Ascending aorta (tissue), 2 donors: Measurements from ENCODE around the gene TUBB3. TPM values are rescaled to one million over a fixed set of nuclear protein-coding genes. Genes with fewer than 3 reads are reported as not detected.
A peak's percentile ranks its signal among the peaks of the same experiment; 100 is the strongest.
"Not testable (repeated sequence)": the region's sequence is repeated elsewhere in the genome, so short reads cannot be mapped to it uniquely, and the experiment has no call there.

Source experiments
- DNase-seq, 2 donors: peaks; one replicate each; pipeline ENCODE4 v3.0.0-alpha.2; 2019; ENCODE audit warnings: low spot score in 2 of 2
- H3K27ac ChIP-seq, 2 donors: fragments of 200-600 bp; sonication (generic); one replicate each; pipeline ENCODE4 v1.5.1; 2016 to 2017; ENCODE audit warnings: mild to moderate bottlenecking in 1 of 2
- H3K27me3 ChIP-seq: fragments of 200-600 bp; sonication (generic); one replicate; pipeline ENCODE4 v1.5.1; 2017
- H3K36me3 ChIP-seq, 2 donors: fragments of 200-600 bp; sonication (generic); one replicate each; pipeline ENCODE4 v1.5.1; 2016
- H3K4me1 ChIP-seq, 2 donors: fragments of 200-600 bp; sonication (generic); one replicate each; pipeline ENCODE4 v1.5.1; 2016 to 2017; ENCODE audit warnings: mild to moderate bottlenecking in 1 of 2
- H3K4me3 ChIP-seq, 2 donors: fragments of 200-600 bp; sonication (generic); one replicate each; pipeline ENCODE4 v1.5.1; 2016 to 2017; ENCODE audit warnings: mild to moderate bottlenecking in 1 of 2
- H3K9me3 ChIP-seq, 2 donors: fragments of 200-600 bp; sonication (generic); one replicate each; pipeline ENCODE4 v1.5.1; 2016
- CTCF ChIP-seq, 3 experiments: fragments of 200-600 bp in 2 of 3; fragments of 450-650 bp in 1 of 3; sonication (generic) in 2 of 3; IDR thresholded peaks; one replicate each; pipeline ENCODE4 v1.5.1; 2016 to 2019; ENCODE audit warnings: antibody characterized with exemption in 3 of 3, mild to moderate bottlenecking in 1 of 3, moderate library complexity in 1 of 3
- intact Hi-C: fragments of 100-400 bp; cut with DNase I; formaldehyde crosslinking; loops from one replicate; pipeline ENCODE4 v1.15.1; 2023
- total RNA-seq: library from RNA; depleted of rRNA; stranded (reverse); fragments of >200 nt; gene quantifications from one replicate; pipeline ENCODE4 v1.1.0, GENCODE V29; 2016

Gene TUBB3
- total RNA-seq: 2.3 TPM

GRCh38 chr16:89922884-89923639 is at the start of gene TUBB3:
TSS of gene TUBB3 (plus strand) at chr16:89923342. CDS start at chr16:89923402, 60 bp downstream.
- H3K27me3 ChIP-seq: peaks cover 7% of the 10 kb centered on the region
- peak within 1 kb of the TSS; percentile 85 for H3K27ac ChIP-seq
- H3K36me3 ChIP-seq: no peaks in the 10 kb centered on the region
- TF ChIP-seq CTCF (IDR thresholded peaks at IDR 0.05): no peak
- DNase-seq: no peak
- intact Hi-C loops: loop anchor here (2.0 kb wide), 3 partner anchors 26 to 50 kb away; partner anchors contain the start of gene DEF8
- H3K4me1 ChIP-seq: peaks cover 25 to 40% of the 10 kb centered on the region in 2 donors
- H3K9me3 ChIP-seq: no peaks in the 10 kb centered on the region
- peak within 1 kb of the TSS; percentile 64 to 67 for H3K4me3 ChIP-seq

DNA sequence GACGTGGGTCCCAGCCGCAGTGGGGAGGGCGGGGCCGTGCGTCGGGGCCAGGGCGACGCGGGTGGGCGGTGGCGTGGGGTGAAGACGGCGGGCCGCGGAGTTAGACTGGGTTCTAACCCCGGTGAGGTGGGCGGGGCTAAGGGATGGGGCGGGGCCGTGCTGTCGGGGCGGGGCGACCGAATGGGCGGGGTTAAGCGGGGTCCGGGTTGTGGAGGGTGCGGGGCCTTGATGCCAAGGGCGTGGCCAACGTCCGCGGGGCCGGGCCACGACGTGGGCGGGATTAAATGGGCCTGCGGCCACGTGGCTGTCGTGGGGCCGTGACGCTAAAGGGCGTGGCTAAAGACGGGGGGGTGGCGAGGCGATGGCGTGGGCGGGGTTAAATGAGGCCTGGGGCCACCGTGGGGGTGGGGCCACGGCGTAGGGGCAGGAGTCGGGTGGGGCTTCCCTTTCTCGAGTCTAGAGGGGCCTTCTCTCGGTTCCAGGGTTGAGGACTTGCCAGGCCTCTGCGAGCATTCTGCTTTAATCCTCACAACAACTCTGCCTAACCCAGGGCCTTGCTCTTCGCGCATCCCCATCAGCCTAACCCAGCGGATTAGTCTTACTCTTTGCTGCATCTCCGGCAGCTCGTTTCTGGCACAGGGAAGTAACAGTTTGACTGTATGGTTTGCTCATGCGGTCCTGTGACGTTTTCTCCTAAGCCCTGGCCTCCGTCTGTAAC is 49.0 kb upstream of the TUBB3 start:
- Histone ChIP-seq H3K27me3 (no peaks in the 10 kb centered on the region), H3K4me3 (peak overlapping the region; percentile 70 to 87), H3K4me1 (peaks cover 0 to 9% of the 10 kb centered on the region in 2 donors), H3K36me3 (peaks cover 16 to 21% of the 10 kb centered on the region in 2 donors), H3K27ac (peak overlapping the region; percentile 98 to 100), H3K9me3 (no peaks in the 10 kb centered on the region)
- intact Hi-C loops: loop anchor here (1.0 to 5.0 kb wide), 8 partner anchors 49 to 382 kb away; partner anchors contain the start of genes ANKRD11, CHMP1A, FANCA and SPATA2L
- DNase-seq: peak; percentile 74 to 97
- TF ChIP-seq CTCF (IDR thresholded peaks at IDR 0.05): no peak

- H3K27ac ChIP-seq, H3K9me3 ChIP-seq, H3K27me3 ChIP-seq, H3K4me1 ChIP-seq, DNase-seq, H3K4me3 ChIP-seq, intact Hi-C loops: not testable (repeated sequence)
- H3K36me3 ChIP-seq: peaks cover 58 to 65% of the 10 kb centered on the region in 2 donors
These were observed 44.0 kb upstream of the TUBB3 start for GRCh38 chr16:89879123-89879522.

DNA sequence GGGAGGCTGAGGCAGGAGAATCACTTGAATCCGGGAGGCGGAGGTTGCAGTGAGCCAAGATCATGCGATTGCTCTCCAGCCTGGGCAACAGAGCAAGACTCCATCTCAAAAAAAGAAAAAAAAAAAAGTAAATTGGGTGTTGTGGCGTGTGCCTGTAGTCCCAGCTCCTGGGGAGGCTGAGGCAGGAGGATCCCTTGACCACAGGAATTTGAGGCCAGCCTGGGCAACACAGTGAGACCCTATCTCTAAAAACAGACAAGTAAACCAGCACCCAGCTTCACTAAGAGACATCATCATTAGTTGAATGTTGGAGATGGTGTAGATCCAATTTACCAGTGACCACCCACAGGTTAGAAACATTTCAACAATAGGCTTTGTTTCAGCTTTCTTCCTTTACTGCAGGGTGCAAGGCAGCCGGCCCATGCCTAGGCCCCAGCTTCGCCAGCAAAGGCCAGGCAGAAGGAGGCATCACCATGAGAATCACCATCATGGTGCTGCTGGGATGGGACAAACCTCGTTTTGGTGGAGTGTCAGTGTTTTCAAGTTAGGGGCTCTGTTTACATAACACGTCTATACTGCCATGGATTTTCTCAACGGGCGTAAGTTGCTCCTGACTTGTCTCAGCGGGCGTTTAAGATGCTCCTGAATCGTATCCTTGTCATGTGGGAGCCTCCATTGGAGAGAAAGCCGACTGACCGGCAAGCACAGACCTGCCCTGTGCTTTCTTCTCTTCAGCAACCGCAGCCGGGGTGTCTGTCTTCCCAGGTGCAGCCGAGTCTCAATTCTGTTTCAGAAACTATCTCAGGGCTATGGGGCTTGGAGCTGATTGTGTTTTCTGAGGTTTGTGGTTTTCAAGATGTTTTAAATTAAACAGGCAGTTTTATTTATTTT is 42.4 kb upstream of the TUBB3 start:
- DNase-seq: no peak
- no peak overlapping the region for H3K4me3 ChIP-seq
- no peak overlapping the region for H3K27ac ChIP-seq
- intact Hi-C loops: no loop called here
- H3K9me3 ChIP-seq: no peaks in the 10 kb centered on the region
- H3K4me1 ChIP-seq: no peaks in the 10 kb centered on the region
- H3K27me3 ChIP-seq: no peaks in the 10 kb centered on the region
- peaks cover 67 to 73% of the 10 kb centered on the region in 2 donors for H3K36me3 ChIP-seq
- TF ChIP-seq CTCF (IDR thresholded peaks at IDR 0.05): no peak

- Histone ChIP-seq H3K4me3 (no peak overlapping the region), H3K36me3 (peaks cover 73 to 79% of the 10 kb centered on the region in 2 donors), H3K27ac (no peak overlapping the region), H3K9me3 (no peaks in the 10 kb centered on the region), H3K27me3 (no peaks in the 10 kb centered on the region), H3K4me1 (no peaks in the 10 kb centered on the region)
- no peak for DNase-seq
- no peak for TF ChIP-seq CTCF (IDR thresholded peaks at IDR 0.05)
- intact Hi-C loops: no loop called here
These were observed 41.8 kb upstream of the TUBB3 start for GRCh38 chr16:89881368-89881730.
